ENCODE results near the gene ARHGAP15. TPM values are rescaled to one million over a fixed set of nuclear protein-coding genes. Genes with fewer than 3 reads are reported as not detected.

The ARHGAP15 gene
- total RNA-seq, 2 experiments from 2014 or later: 72.1 to 98.4 TPM

GRCh38 chr2:143311426-143311825 lies 182.2 kb downstream of the ARHGAP15 start:
- no peak overlapping the region for H2AFZ ChIP-seq (ENCODE audit: low read length)
- intact Hi-C loops (cut with micrococcal nuclease; ENCODE audit: unreplicated experiment): no loop called here
- H3K4me3 ChIP-seq (ENCODE audit: low read depth, low read length, poor library complexity, severe bottlenecking): no peak overlapping the region
- TF ChIP-seq EZH2phosphoT487 (IDR thresholded peaks at IDR 0.05; ENCODE audit: borderline replicate concordance, low read depth, low read length) (no peak), CTCF (conservative IDR thresholded peaks at IDR 0.05; ENCODE audit: low read length) (no peak)
- H3K27ac ChIP-seq (ENCODE audit: low read depth, low read length, poor library complexity, severe bottlenecking): no peak overlapping the region
- no TSS peak for BruUV-seq (replicated peaks)
- H3K9me3 ChIP-seq (ENCODE audit: low read length): no peaks in the 10 kb centered on the region
- H3K36me3 ChIP-seq (ENCODE audit: insufficient read depth, low read length): no peaks in the 10 kb centered on the region
- no peaks in the 10 kb centered on the region for H3K9me2 ChIP-seq (ENCODE audit: insufficient read depth, low read length)
- no peaks in the 10 kb centered on the region for H3K4me1 ChIP-seq (ENCODE audit: insufficient read depth, low read length, poor library complexity, severe bottlenecking)
- H4K20me1 ChIP-seq (ENCODE audit: insufficient read depth, low read length): no peaks in the 10 kb centered on the region
- POLR2A ChIA-PET: interaction anchor here (0.6 to 1.7 kb wide), 5 partner anchors 10 to 1787 kb away, joined by 3 to 4 read pairs (median 3); no protein-coding TSS in a partner anchor
- CTCF ChIA-PET (ENCODE audit: unreplicated experiment): no interaction called here
- DNase-seq (ENCODE audit: low spot score): no peak
- H3K79me2 ChIP-seq (ENCODE audit: insufficient read depth, low read depth, low read length): no peaks in the 10 kb centered on the region
- no peak overlapping the region for H3K4me2 ChIP-seq (ENCODE audit: low read length)

GRCh38 chr2:143312441-143312840 lies 183.2 kb downstream of the ARHGAP15 start:
- no peaks in the 10 kb centered on the region for H3K79me2 ChIP-seq (ENCODE audit: insufficient read depth, low read depth, low read length)
- POLR2A ChIA-PET: interaction anchor here (1.1 kb wide), 1 partner anchor 1322 kb away, joined by 3 read pairs; no protein-coding TSS in a partner anchor
- no peak for DNase-seq (ENCODE audit: low spot score)
- no peak overlapping the region for H2AFZ ChIP-seq (ENCODE audit: low read length)
- no peaks in the 10 kb centered on the region for H3K9me3 ChIP-seq (ENCODE audit: low read length)
- BruUV-seq (replicated peaks): no TSS peak
- H4K20me1 ChIP-seq (ENCODE audit: insufficient read depth, low read length): no peaks in the 10 kb centered on the region
- CTCF ChIA-PET (ENCODE audit: unreplicated experiment): no interaction called here
- no peak overlapping the region for H3K4me3 ChIP-seq (ENCODE audit: low read depth, low read length, poor library complexity, severe bottlenecking)
- H3K4me2 ChIP-seq (ENCODE audit: low read length): no peak overlapping the region
- intact Hi-C loops (cut with micrococcal nuclease; ENCODE audit: unreplicated experiment): no loop called here
- H3K36me3 ChIP-seq (ENCODE audit: insufficient read depth, low read length): no peaks in the 10 kb centered on the region
- no peak overlapping the region for H3K27ac ChIP-seq (ENCODE audit: low read depth, low read length, poor library complexity, severe bottlenecking)
- H3K4me1 ChIP-seq (ENCODE audit: insufficient read depth, low read length, poor library complexity, severe bottlenecking): no peaks in the 10 kb centered on the region
- no peak for TF ChIP-seq CTCF (conservative IDR thresholded peaks at IDR 0.05; ENCODE audit: low read length)
- TF ChIP-seq EZH2phosphoT487 (IDR thresholded peaks at IDR 0.05; ENCODE audit: borderline replicate concordance, low read depth, low read length): no peak
- H3K9me2 ChIP-seq (ENCODE audit: insufficient read depth, low read length): no peaks in the 10 kb centered on the region

DNA sequence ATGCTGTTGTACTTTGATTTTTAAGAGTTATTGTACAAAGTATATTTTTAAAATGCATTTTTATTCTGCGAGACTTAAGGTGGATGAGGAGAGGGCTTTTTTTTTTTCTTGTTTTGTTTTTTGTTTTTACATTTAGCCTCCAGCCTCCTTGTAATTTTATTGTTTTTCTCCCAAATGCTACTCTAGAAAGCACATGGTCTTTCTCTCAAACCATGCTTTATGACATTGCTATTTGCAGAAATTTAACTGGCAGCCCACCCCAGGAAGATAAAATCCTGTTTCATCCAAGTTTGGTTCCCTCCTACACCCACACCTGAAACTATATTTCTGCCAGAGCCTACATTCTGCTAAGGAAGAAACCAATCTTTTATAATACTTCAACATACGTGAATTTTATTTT lies 184.6 kb downstream of the ARHGAP15 start:
- Histone ChIP-seq H3K4me2 (ENCODE audit: low read length) (no peak overlapping the region), H3K9me3 (ENCODE audit: low read length) (no peaks in the 10 kb centered on the region), H4K20me1 (ENCODE audit: insufficient read depth, low read length) (no peaks in the 10 kb centered on the region), H3K9me2 (ENCODE audit: insufficient read depth, low read length) (no peaks in the 10 kb centered on the region), H3K4me3 (ENCODE audit: low read depth, low read length, poor library complexity, severe bottlenecking) (no peak overlapping the region), H3K36me3 (ENCODE audit: insufficient read depth, low read length) (no peaks in the 10 kb centered on the region), H2AFZ (ENCODE audit: low read length) (no peak overlapping the region), H3K4me1 (ENCODE audit: insufficient read depth, low read length, poor library complexity, severe bottlenecking) (no peaks in the 10 kb centered on the region), H3K27ac (ENCODE audit: low read depth, low read length, poor library complexity, severe bottlenecking) (no peak overlapping the region), H3K79me2 (ENCODE audit: insufficient read depth, low read depth, low read length) (no peaks in the 10 kb centered on the region)
- BruUV-seq (replicated peaks): no TSS peak
- TF ChIP-seq CTCF (conservative IDR thresholded peaks at IDR 0.05; ENCODE audit: low read length) (no peak), EZH2phosphoT487 (IDR thresholded peaks at IDR 0.05; ENCODE audit: borderline replicate concordance, low read depth, low read length) (no peak)
- ChIA-PET POLR2A (interaction anchor here (0.7 kb wide), 1 partner anchor 289 kb away, joined by 3 read pairs; no protein-coding TSS in a partner anchor), CTCF (ENCODE audit: unreplicated experiment) (no interaction called here)
- intact Hi-C loops (cut with micrococcal nuclease; ENCODE audit: unreplicated experiment): no loop called here
- DNase-seq (ENCODE audit: low spot score): no peak

Measured in OCI-LY7 (cell line).